ENCODE data around the gene POU2AF1.

GRCh38 chr11:111305162-111305802, 73.8 kb downstream of the POU2AF1 start:
- TF ChIP-seq CTCF (IDR thresholded peaks at IDR 0.05) = no peak
- no peak for TF ChIP-seq IRF1 (CRISPR knock-in tag; IDR thresholded peaks at IDR 0.05)
- TF ChIP-seq USF2 (CRISPR knock-in tag; IDR thresholded peaks at IDR 0.05) = no peak
- no peak for TF ChIP-seq NR2C2 (CRISPR knock-in tag; IDR thresholded peaks at IDR 0.05)
- TF ChIP-seq CBFB (CRISPR knock-in tag; IDR thresholded peaks at IDR 0.05; ENCODE audit: low read depth) = no peak
